Suprapubic skin (tissue), 3 donors: ENCODE data around the gene SLC10A6.

Experiments used
- CTCF ChIP-seq, 2 donors: fragments of 200-600 bp in 1 of 2; fragments of 450-650 bp in 1 of 2; sonication (generic) in 1 of 2; IDR thresholded peaks; one replicate each; pipeline ENCODE4 v1.5.1; 2016 to 2019; ENCODE audit warnings: antibody characterized with exemption in 2 of 2, mild to moderate bottlenecking in 1 of 2, moderate library complexity in 1 of 2
- EP300 ChIP-seq: sonication (generic); formaldehyde crosslinking; IDR thresholded peaks from one replicate; pipeline ENCODE4 v1.6.1; 2017; ENCODE audit warnings: antibody characterized with exemption
- POLR2A ChIP-seq, 2 donors: fragments of 450-650 bp; IDR thresholded peaks; one replicate each; pipeline ENCODE4 v1.6.1; 2017; ENCODE audit warnings: antibody characterized with exemption in 2 of 2, mild to moderate bottlenecking in 2 of 2, moderate library complexity in 2 of 2

- TF ChIP-seq CTCF (IDR thresholded peaks at IDR 0.05) (no peak), POLR2A (IDR thresholded peaks at IDR 0.05) (no peak), EP300 (no peak)
Measured at GRCh38 chr4:86876894-86877685, 27.9 kb upstream of the SLC10A6 start.
